Measurements from ENCODE around the gene LCP1. TPM values are rescaled to one million over a fixed set of nuclear protein-coding genes. Genes with fewer than 3 reads are reported as not detected.

The LCP1 gene
- total and polyA plus RNA-seq, 2 of the 13 experiments (the other 11 are each of a cell fraction or from before 2014, with no cell fraction given), result 1.6 TPM

DNA sequence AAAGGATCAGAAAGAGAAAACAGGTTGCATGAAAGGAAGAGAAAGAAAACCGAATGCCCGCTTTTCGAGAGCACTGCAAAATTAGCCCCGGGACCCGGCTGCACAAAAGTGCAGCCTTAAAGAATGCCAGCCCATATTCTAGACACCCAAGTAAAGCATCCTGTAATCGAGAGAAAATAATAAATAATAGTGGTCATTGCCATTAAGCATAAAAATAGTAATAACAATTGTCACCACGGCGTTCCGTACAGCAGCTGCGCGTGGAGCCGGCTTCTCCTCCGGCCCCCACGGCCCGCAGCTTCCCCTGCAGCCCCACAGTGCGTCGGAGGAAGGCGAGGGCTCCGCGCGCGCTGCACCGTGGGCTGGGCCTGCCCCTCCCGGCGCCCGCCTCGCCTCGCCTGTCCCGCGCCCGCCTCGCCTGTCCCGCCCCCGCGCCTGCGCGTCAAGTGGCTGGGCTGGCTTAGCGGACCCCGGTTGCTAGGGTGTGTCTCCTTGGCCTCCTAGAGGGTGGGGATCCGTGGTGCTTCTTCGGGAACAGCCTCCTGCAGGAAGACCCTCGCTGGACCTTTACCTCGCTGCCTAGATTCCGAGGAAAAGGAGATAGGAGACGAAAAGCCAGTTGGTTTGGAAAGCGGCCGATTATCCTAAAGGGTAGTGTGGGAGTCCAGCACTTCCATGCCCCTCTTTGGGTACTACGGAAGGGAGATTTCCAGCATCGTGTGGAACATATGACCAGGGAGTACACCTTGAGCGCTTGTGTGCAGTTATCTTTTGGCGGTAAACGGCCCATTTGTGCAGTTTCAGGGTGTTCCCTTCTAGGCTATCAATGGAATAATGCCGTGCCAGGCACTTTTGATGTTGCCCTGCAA is 29.7 kb upstream of the LCP1 start, which contains the start of gene LRRC63 (continued):
- TF ChIP-seq ZNF30 (CRISPR knock-in tag; IDR thresholded peaks at IDR 0.05), result no peak
- no peak for TF ChIP-seq HNRNPLL (IDR thresholded peaks at IDR 0.05; ENCODE audit: low read depth, low read length, poor library complexity, severe bottlenecking)
- no peak for TF ChIP-seq HCFC1 (IDR thresholded peaks at IDR 0.05; ENCODE audit: low read depth, low read length)
- TF ChIP-seq RBM39 (IDR thresholded peaks at IDR 0.05; ENCODE audit: low read depth, low read length, poor library complexity, severe bottlenecking), result no peak
- TF ChIP-seq EZH2 (conservative IDR thresholded peaks at IDR 0.05; ENCODE audit: low read depth, low read length), result 0 out of 2 replicates have a peak, but pooled peaks have one; percentile 24
- TF ChIP-seq ZNF619 (CRISPR knock-in tag; IDR thresholded peaks at IDR 0.05), result no peak
- no peak for TF ChIP-seq NCOA1 (CRISPR knock-in tag; IDR thresholded peaks at IDR 0.05)
- TF ChIP-seq, protein P1, sequence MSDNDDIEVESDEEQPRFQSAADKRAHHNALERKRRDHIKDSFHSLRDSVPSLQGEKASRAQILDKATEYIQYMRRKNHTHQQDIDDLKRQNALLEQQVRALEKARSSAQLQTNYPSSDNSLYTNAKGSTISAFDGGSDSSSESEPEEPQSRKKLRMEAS (IDR thresholded peaks at IDR 0.05), result peak; percentile 73
- TF ChIP-seq ZHX2 (IDR thresholded peaks at IDR 0.05; ENCODE audit: low read depth), result no peak
- TF ChIP-seq ZHX2 (CRISPR knock-in tag; IDR thresholded peaks at IDR 0.05; ENCODE audit: borderline replicate concordance), result no peak
- TF ChIP-seq, protein P2, sequence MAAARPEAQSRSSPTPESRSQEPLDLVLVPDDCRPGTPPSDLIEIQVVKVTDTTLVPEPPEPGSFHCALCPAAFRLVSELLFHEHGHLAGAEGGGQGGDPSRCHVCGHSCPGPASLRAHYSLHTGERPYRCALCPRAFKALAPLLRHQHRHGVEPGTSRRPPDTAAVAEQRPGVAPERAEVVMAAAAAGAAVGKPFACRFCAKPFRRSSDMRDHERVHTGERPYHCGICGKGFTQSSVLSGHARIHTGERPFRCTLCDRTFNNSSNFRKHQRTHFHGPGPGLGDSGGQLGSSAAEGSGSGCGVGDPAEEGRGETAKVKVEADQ (CRISPR knock-in tag; IDR thresholded peaks at IDR 0.05; ENCODE audit: borderline replicate concordance), result no peak
- no peak for TF ChIP-seq SP2 (CRISPR knock-in tag; IDR thresholded peaks at IDR 0.05)
- TF ChIP-seq PLRG1 (conservative IDR thresholded peaks at IDR 0.05), result no peak
- no peak for TF ChIP-seq ZNF281 (CRISPR knock-in tag; IDR thresholded peaks at IDR 0.05; ENCODE audit: borderline replicate concordance)
- TF ChIP-seq ZNF720 (CRISPR knock-in tag; IDR thresholded peaks at IDR 0.05), result no peak
